Upper lobe of right lung (tissue), 1 donor: ENCODE results near the gene TRHDE. TPM values are rescaled to one million over a fixed set of nuclear protein-coding genes. Genes with fewer than 3 reads are reported as not detected.

Experiments
- ATAC-seq: fragments of 200-7000 bp; cut with Tn5 transposase; one replicate; pipeline ENCODE4 v1.9.1; 2020; ENCODE audit warnings: mild to moderate bottlenecking, moderate library complexity
- DNase-seq: peaks from one replicate; pipeline ENCODE4 v3.0.0-alpha.2; 2020
- H3K27ac ChIP-seq: fragments of 200-600 bp; one replicate; pipeline ENCODE4 v1.8.0; 2022
- H3K27me3 ChIP-seq: fragments of 200-600 bp; one replicate; pipeline ENCODE4 v1.8.0; 2022; ENCODE audit warnings: mild to moderate bottlenecking
- H3K36me3 ChIP-seq: fragments of 200-600 bp; one replicate; pipeline ENCODE4 v1.8.0; 2022
- H3K4me1 ChIP-seq: fragments of 200-600 bp; one replicate; pipeline ENCODE4 v1.8.0; 2022
- H3K4me3 ChIP-seq: fragments of 200-600 bp; one replicate; pipeline ENCODE4 v1.8.0; 2022; ENCODE audit warnings: mild to moderate bottlenecking
- H3K9me3 ChIP-seq: fragments of 200-600 bp; one replicate; pipeline ENCODE4 v1.8.0; 2022
- CTCF ChIP-seq: fragments of 200-600 bp; IDR thresholded peaks from one replicate; pipeline ENCODE4 v1.8.0; 2022; ENCODE audit warnings: antibody characterized with exemption
- intact Hi-C: fragments of 100-400 bp; cut with DNase I; formaldehyde crosslinking; loops from one replicate; pipeline ENCODE4 v1.11.0; 2022
- total RNA-seq: library from RNA; stranded (reverse); fragmentation: NEBNext Ultra II Directional; extraction: Animal tissue kit (Norgen Biotek cat#: 25700); gene quantifications from one replicate; pipeline ENCODE4 v1.2.1, GENCODE V29; 2021
- donor health status: DM: no; HTN: yes; CAD: no; lungs with severe emphysema.

TRHDE gene
- total RNA-seq, 1 donor from 2014 or later = 7.3 TPM

- H3K4me1 ChIP-seq = no peaks in the 10 kb centered on the region
- intact Hi-C loops = no loop called here
- ATAC-seq = no peak
- H3K9me3 ChIP-seq = no peaks in the 10 kb centered on the region
- H3K36me3 ChIP-seq = no peaks in the 10 kb centered on the region
- no peak for TF ChIP-seq CTCF
- H3K27me3 ChIP-seq = no peaks in the 10 kb centered on the region
- DNase-seq = no peak
- H3K4me3 ChIP-seq = no peak overlapping the region
- no peak overlapping the region for H3K27ac ChIP-seq
Measured at GRCh38 chr12:72471806-72472205, 199.6 kb downstream of the TRHDE start.

DNA sequence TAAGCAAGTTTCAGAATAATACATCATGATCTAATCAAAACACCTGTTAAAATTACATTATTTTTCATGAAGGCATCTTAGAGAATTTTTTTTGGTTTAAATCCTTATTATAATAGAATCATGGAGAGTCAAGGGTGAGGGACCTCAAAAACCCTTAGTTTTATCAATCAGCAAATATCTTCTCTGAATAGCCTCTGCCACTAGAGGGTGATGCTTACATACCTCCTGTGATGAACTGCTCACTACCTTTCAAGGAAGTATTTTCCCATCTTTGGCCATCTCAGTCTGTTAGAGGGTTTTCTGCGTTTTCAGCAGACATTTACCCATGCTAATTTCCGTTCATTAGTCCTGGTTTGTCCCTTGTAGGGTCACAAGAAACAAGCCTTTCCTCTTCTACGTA, 200.2 kb downstream of the TRHDE start:
- intact Hi-C loops = no loop called here
- DNase-seq = no peak
- no peaks in the 10 kb centered on the region for H3K9me3 ChIP-seq
- no peak for ATAC-seq
- no peaks in the 10 kb centered on the region for H3K36me3 ChIP-seq
- TF ChIP-seq CTCF = no peak
- H3K4me1 ChIP-seq = no peaks in the 10 kb centered on the region
- no peaks in the 10 kb centered on the region for H3K27me3 ChIP-seq
- no peak overlapping the region for H3K4me3 ChIP-seq
- no peak overlapping the region for H3K27ac ChIP-seq

- ATAC-seq = no peak
- no peak overlapping the region for H3K27ac ChIP-seq
- H3K36me3 ChIP-seq = no peaks in the 10 kb centered on the region
- H3K4me1 ChIP-seq = no peaks in the 10 kb centered on the region
- intact Hi-C loops = no loop called here
- no peak overlapping the region for H3K4me3 ChIP-seq
- no peaks in the 10 kb centered on the region for H3K9me3 ChIP-seq
- no peak for TF ChIP-seq CTCF
- H3K27me3 ChIP-seq = no peaks in the 10 kb centered on the region
- DNase-seq = no peak
Measured at GRCh38 chr12:72476301-72476700, 204.1 kb downstream of the TRHDE start.

DNA sequence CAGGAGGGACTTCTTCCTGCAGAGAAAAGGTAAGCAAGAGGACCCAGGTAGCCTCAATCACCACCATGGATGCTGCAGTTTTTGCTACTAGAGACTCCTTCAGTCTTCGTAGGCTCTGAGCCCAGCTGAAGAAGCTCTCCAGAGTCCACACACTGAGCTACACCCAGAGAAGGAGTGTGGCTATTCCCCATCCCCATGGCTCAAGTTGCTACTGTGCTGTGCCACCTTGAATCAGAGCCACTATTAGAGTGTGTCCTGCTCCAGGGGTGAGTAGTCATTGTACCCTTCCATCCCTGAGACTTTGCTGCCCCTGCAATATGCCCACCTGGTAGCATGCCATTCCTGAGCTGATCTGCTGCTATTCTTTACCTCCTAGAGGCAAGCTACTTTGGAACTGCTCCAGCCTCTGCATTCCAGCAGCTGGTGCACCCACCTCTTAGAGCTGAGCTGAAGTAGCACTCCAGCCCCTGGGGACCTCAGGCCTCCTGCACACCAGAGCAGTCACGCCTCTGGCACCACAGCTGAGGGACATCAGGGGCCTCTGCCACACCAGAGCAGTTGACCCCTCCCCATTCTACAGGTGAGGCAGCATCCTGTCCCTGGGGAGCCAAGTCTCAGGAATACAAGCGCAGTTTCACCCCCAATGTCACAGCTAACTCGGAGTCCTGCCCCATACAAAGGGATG, 213.0 kb downstream of the TRHDE start:
- intact Hi-C loops = no loop called here
- Histone ChIP-seq H3K27ac (no peak overlapping the region), H3K9me3 (no peaks in the 10 kb centered on the region), H3K27me3 (no peaks in the 10 kb centered on the region), H3K36me3 (no peaks in the 10 kb centered on the region), H3K4me1 (no peaks in the 10 kb centered on the region), H3K4me3 (no peak overlapping the region)
- DNase-seq (no peak), ATAC-seq (peak; percentile 70)
- no peak for TF ChIP-seq CTCF

GRCh38 chr12:72491426-72491825, 219.3 kb downstream of the TRHDE start:
- no peak overlapping the region for H3K4me3 ChIP-seq
- no peaks in the 10 kb centered on the region for H3K9me3 ChIP-seq
- TF ChIP-seq CTCF = no peak
- H3K27ac ChIP-seq = no peak overlapping the region
- H3K4me1 ChIP-seq = no peaks in the 10 kb centered on the region
- DNase-seq (no peak), ATAC-seq (no peak)
- no peaks in the 10 kb centered on the region for H3K27me3 ChIP-seq
- H3K36me3 ChIP-seq = no peaks in the 10 kb centered on the region
- intact Hi-C loops = no loop called here

DNA sequence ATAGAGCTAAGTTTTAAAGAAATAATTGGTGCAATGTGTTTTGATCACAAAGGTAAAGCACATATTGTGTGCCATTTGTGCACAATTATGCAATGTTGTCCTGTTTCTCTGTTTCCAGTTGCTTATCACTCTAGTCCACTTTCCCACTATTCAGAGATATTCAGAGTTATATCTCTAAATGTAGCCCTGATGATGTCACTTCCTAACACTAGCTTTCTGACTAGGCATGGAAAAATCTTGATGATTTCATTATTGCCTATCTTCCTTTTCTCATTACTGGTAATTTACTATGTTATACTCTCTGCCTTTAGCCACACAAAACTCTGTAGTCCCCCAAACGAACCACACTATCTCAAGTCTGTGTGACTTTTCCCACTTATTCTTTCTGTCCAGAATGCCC, 221.2 kb downstream of the TRHDE start:
- Histone ChIP-seq H3K36me3 (no peaks in the 10 kb centered on the region), H3K27ac (no peak overlapping the region), H3K27me3 (no peaks in the 10 kb centered on the region), H3K4me3 (no peak overlapping the region), H3K9me3 (no peaks in the 10 kb centered on the region), H3K4me1 (no peaks in the 10 kb centered on the region)
- no peak for ATAC-seq
- intact Hi-C loops = no loop called here
- no peak for DNase-seq
- TF ChIP-seq CTCF = no peak
